Activated CD4-positive, alpha-beta T cell treated with anti-CD3 and anti-CD28 coated beads, Interleukin-2, Interleukin-4, amounts not matched to agents 100 ng/mL and 50 ng/mL, durations not matched to agents 16 hours and 8 hours (primary cell): Measurements from ENCODE around the gene C9orf78.
A peak's percentile ranks its signal among the peaks of the same experiment; 100 is the strongest.

Source experiments
- DNase-seq: peaks from one replicate; pipeline ENCODE4 v3.0.0-alpha.2; 2020; ENCODE audit warnings: low spot score

The C9orf78 gene

DNA sequence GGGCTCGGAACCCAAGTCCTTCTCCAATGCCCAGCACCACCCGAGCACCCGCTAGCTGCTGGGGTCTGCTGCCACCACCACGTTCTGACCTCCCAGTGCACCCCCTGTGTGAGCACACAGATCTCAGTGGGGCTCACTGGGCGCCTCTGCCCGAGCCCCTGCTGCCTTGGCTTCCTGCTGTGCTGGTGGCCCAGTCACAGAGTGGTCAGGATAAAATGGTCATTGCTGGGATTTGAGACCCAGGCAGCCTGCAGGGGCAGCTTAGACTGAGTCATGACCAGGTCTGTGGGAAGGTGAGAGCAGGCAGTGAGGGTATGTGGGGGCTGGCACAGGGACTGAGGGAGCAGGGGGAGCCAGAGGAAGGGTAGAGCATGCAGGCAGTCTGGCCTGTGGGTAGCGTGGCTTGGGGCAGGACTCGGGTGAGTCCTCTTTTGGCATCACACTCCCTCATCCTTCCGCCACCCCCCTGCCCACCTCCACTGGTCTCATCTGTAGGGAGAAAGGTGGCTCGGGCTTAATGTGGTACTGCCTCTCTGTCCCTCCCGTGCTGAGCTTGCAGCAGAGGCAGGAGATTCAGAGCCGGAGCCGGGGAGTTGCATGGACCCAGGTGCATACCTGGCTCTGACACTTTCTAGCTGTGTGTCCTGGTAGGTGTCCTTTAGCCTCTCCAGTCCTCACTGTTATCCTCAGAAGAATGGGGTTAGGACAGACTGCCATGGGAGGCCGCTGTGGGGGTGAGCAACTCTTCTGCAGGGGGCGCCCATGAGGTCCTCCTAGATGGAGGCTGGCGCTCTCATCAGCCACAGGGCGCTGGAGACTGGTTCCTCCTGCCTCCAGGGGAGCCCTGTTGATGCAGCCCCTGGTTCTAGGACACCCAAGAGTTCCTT, 32.3 kb upstream of the C9orf78 start:
- DNase-seq = no peak

GRCh38 chr9:129866394-129867135, 31.5 kb upstream of the C9orf78 start:
- DNase-seq = peak; percentile 37

GRCh38 chr9:129865668-129866320, 30.7 kb upstream of the C9orf78 start:
- no peak for DNase-seq

GRCh38 chr9:129864991-129865647, 30.0 kb upstream of the C9orf78 start:
- peak; percentile 76 for DNase-seq

- DNase-seq = peak; percentile 90
Observed at GRCh38 chr9:129863059-129863690, 28.1 kb upstream of the C9orf78 start.

- no peak for DNase-seq
Observed at GRCh38 chr9:129861447-129861827, 26.4 kb upstream of the C9orf78 start.

GRCh38 chr9:129860653-129861446, 25.8 kb upstream of the C9orf78 start:
- peak; percentile 50 for DNase-seq

- no peak for DNase-seq
Observed at GRCh38 chr9:129858167-129858962, 23.3 kb upstream of the C9orf78 start.

DNA sequence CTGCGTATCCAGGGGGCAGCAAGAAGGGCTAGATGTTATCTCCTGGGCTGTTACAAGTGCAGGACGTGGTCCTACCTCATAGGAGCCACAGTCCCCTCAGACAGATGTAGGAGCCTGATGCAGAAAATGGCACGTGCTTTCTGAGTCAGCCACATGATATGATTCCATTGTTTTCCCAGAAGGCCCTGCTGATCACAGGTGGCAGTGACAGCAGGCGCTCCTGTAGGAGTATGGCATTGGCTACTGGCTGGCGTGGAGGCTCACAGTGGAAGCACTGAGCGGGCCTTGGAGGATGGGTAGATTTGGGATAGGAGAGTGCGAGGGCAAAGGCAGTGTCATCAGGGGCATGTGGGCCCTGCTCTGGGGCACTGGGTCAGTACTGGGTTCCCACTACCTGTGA, 22.1 kb upstream of the C9orf78 start:
- no peak for DNase-seq

DNA sequence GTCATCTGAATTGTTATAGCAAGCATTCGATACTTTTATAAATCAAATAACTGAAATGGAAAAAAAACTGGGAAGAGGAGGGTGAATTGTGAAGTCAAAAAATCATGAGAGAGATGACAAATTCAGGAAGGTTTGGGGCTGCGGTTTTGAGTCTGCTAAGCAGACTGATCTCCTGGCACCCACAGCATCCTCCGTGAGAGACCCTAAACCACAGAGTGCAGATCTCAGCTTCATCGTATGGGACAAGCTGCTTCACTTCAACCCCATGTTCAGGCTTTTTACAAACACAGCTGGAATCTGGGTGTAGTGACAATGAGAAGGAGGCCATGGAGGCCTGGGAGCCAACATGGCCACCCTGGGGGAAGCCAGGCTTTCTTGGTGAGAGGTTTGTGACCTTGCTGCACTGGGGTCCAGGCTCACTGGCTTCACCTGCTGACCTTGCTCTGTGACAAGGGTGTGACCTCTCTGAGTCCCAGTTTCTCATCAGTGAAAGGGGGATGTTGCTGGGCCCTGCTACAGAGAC, 19.6 kb upstream of the C9orf78 start:
- peak; percentile 15 for DNase-seq

GRCh38 chr9:129853614-129854013, 18.5 kb upstream of the C9orf78 start:
- no peak for DNase-seq

DNA sequence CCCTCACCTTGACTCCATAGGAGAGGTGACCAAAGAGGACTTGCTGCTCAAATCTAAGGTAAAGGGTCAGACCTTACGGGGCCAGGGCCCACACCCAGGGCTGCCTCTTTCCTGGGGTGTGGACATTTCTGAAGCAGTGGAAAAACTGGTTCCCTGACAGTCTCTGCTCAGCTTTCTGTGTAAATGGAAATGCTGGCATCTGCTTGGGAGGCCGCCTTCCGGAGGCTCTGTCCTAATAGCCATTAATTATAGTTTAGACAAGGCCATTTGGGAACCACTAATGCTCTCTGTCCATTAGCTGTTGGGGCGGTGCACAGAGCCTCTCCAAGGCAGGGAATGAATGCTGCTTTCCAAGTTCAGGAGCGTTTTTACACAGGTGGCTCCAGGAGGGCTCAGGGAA, 17.5 kb upstream of the C9orf78 start:
- DNase-seq = no peak

- DNase-seq = no peak
Observed at GRCh38 chr9:129851821-129852220, 16.7 kb upstream of the C9orf78 start.

DNA sequence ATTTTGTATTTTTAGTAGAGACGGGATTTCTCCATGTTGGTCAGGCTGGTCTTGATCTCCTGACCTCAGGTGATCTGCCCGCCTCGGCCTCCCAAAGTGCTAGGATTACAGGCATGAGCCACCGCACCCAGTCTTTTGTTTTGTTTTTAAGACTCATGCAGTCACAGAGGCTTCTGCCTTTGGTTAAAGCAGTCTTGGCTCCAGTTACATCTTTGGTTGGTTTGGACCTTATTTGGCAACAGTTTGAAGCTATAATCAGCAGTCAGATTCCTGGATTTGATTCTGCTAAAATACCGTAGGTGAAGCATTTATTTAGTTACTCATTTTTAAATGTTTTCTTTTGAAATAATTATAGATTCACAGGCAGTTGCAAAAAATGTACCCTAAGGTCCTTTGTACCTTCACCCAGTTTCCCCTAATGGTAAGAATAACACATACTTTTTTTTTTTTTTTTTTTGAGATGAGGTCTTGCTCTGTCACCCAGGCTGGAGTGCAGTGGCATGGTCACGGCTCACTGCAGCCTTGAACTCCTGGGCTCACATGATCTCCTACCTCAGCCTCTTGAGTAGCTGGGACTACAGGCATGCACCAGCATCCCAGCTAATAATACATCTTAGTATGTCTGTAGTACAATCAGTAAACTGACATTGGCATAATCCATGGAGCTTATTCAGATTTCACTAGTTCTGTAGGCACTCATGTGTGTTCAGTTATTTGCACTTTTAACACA, 15.9 kb upstream of the C9orf78 start:
- DNase-seq = no peak

DNA sequence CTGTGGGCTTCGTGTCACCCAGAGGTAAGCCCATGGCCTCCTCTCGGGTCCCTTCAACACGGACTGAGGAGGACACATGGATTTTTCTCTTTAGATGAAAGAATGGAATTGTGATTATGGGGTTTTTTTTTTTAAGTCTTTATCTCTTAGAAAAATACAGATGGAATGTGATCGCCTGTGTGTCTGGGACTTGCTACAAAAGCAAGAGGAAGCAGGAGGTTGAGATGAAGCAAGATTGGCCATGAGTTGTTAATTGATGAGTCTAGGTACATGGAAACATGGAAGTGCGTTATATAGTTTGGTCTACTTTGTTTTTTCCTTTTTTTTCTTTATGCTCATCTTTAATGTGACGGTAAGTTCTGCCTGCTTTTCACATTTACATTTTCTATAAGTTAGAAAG, 14.8 kb upstream of the C9orf78 start:
- no peak for DNase-seq

DNA sequence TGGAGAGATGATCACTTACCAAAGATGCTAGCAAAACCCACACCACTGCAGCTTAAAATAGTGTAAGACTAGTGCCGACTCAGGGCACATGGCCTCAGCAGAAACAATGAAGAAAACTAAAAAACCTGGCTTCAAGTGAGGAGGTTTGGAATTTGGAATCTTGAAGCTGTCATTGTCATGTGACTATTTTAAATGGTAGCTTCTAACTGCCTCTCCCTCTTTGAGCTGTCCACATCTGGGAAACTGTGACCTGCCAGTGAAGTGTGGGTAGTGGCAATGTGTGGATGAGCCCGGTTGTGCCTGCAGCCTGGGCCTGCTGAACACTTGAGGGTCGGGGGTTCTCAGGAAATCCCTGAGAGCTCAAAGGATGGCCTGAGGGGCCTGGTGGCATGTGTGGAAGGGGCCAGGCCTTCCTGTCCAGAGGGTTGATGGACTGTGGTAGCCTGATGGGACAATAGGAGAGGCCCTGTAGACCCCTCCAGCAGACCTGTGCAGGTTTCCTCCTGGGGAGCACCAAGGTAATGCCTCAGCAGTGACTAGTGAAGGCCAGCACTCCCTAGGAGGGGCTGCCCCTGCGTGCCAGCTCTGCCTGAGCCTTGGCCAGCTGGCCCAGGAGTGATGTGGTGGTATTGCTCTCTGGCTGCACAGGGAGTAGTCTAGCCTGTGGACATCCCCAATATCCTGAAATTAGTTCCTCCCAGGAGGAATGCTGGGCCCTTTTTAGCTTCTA, 13.8 kb upstream of the C9orf78 start:
- no peak for DNase-seq

- no peak for DNase-seq
Observed at GRCh38 chr9:129845373-129845772, 10.3 kb upstream of the C9orf78 start.

- DNase-seq = no peak
Observed at GRCh38 chr9:129841071-129841470, 6.0 kb upstream of the C9orf78 start.
